PC-3 (cell line): ENCODE measurements around the gene CBFA2T3. TPM values are rescaled to one million over a fixed set of nuclear protein-coding genes. Genes with fewer than 3 reads are reported as not detected.
"Not testable (repeated sequence)": the region's sequence is repeated elsewhere in the genome, so short reads cannot be mapped to it uniquely, and the experiment has no call there.

Experiments
- ATAC-seq: fragments of 200-7000 bp; cut with Tn5 transposase; 2 replicates; pipeline ENCODE4 v1.9.1; 2020; ENCODE audit warnings: mild to moderate bottlenecking, moderate library complexity
- BruUV-seq: library from RNA; stranded (reverse); fragments of 400-500 nt; replicated peaks from 2 replicates; lab custom pipeline; 2021; lab: Mats Ljungman, UMichigan
- CTCF ChIA-PET: fragments of 300-600 bp; sonication (Branson Sonifier 250); formaldehyde crosslinking; loops from one replicate; lab custom pipeline; 2022; ENCODE audit warnings: antibody characterized with exemption; lab: Charles Lee
- POLR2A ChIA-PET: fragments of 300-600 bp; sonication (Branson Sonifier 250); formaldehyde crosslinking; loops from one replicate; lab custom pipeline; 2022; ENCODE audit warnings: antibody characterized with exemption; ENCODE audit not compliant: unreplicated experiment; lab: Charles Lee
- DNase-seq: peaks from one replicate; pipeline ENCODE4 v3.0.0-alpha.2; 2015
- H2AFZ ChIP-seq: fragments of 300-600 bp; sonication (generic); 2 replicates; pipeline ENCODE4 v1.6.0; 2016; ENCODE audit warnings: antibody characterized with exemption, low read length
- H3F3A ChIP-seq: fragments of 300-600 bp; sonication (generic); one replicate; pipeline ENCODE4 v1.6.0; 2017; ENCODE audit warnings: antibody characterized with exemption, low read length, control low read depth, mild to moderate bottlenecking; ENCODE audit not compliant: unreplicated experiment
- H3K27ac ChIP-seq: fragments of 300-600 bp; sonication (generic); 2 replicates; pipeline ENCODE4 v1.5.1; 2016; ENCODE audit warnings: mild to moderate bottlenecking, low read length
- H3K27me3 ChIP-seq: fragments of 300-600 bp; sonication (generic); 2 replicates; pipeline ENCODE4 v1.6.1; 2016; ENCODE audit warnings: low read length, mixed read lengths
- H3K36me3 ChIP-seq: fragments of 300-600 bp; sonication (generic); 2 replicates; pipeline ENCODE4 v1.6.1; 2016; ENCODE audit warnings: low read depth, mixed run types, low read length, mixed read lengths
- H3K4me1 ChIP-seq: fragments of 300-600 bp; sonication (generic); 2 replicates; pipeline ENCODE4 v1.5.1; 2016; ENCODE audit warnings: low read length; ENCODE audit not compliant: insufficient read depth
- H3K4me2 ChIP-seq: fragments of 300-600 bp; sonication (generic); 2 replicates; pipeline ENCODE4 v1.6.0; 2016; ENCODE audit warnings: low read length
- H3K4me3 ChIP-seq: fragments of 300-600 bp; sonication (generic); 2 replicates; pipeline ENCODE4 v1.5.1; 2016; ENCODE audit warnings: mild to moderate bottlenecking, low read length, mixed read lengths
- H3K79me2 ChIP-seq: fragments of 300-600 bp; sonication (generic); 2 replicates; pipeline ENCODE4 v1.6.1; 2017; ENCODE audit warnings: low read length, mixed read lengths
- H3K9ac ChIP-seq: fragments of 300-600 bp; sonication (generic); 2 replicates; pipeline ENCODE4 v1.6.0; 2016; ENCODE audit warnings: mild to moderate bottlenecking, low read length
- H3K9me2 ChIP-seq: fragments of 300-600 bp; sonication (generic); replicated peaks from 2 replicates; pipeline ENCODE4 v1.6.1; 2016; ENCODE audit warnings: mixed run types, low read length, mixed read lengths
- H3K9me3 ChIP-seq: fragments of 300-600 bp; sonication (generic); 2 replicates; pipeline ENCODE4 v1.6.1; 2016; ENCODE audit warnings: low read length, mixed read lengths
- H4K20me1 ChIP-seq: fragments of 300-600 bp; sonication (generic); 2 replicates; pipeline ENCODE4 v1.6.1; 2016; ENCODE audit warnings: low read length, mixed read lengths
- EZH2 ChIP-seq: fragments of 300-600 bp; sonication (generic); IDR thresholded peaks from one replicate; pipeline ENCODE4 v1.6.1; 2017; ENCODE audit warnings: antibody characterized with exemption, mild to moderate bottlenecking, low read length; ENCODE audit not compliant: unreplicated experiment
- EZH2phosphoT487 ChIP-seq: fragments of 300-600 bp; sonication (generic); IDR thresholded peaks from 2 replicates; pipeline ENCODE4 v1.6.1; 2018; ENCODE audit warnings: mild to moderate bottlenecking, antibody characterized with exemption, low read length, borderline replicate concordance
- intact Hi-C: fragments of 100-400 bp; cut with micrococcal nuclease; formaldehyde crosslinking; loops from 2 replicates; pipeline ENCODE4 v1.9.0; 2023
- total RNA-seq: library from RNA; depleted of rRNA; stranded (reverse); fragments of >200 nt; gene quantifications from 2 replicates; pipeline ENCODE4 v1.2.3, GENCODE V29; 2014
- TF ChIP-seq, protein P1 (sequence below): fragments of 300-600 bp; sonication (generic); conservative IDR thresholded peaks from 2 replicates; pipeline ENCODE4 v1.5.1; 2017; ENCODE audit warnings: antibody characterized with exemption, low read depth, mild to moderate bottlenecking, low read length

The CBFA2T3 gene
- total RNA-seq, 1 experiment from 2014 or later = not detected

- no peak for ATAC-seq
- H4K20me1 ChIP-seq = no peaks in the 10 kb centered on the region
- no peak for TF ChIP-seq EZH2phosphoT487
- TF ChIP-seq, protein P1, sequence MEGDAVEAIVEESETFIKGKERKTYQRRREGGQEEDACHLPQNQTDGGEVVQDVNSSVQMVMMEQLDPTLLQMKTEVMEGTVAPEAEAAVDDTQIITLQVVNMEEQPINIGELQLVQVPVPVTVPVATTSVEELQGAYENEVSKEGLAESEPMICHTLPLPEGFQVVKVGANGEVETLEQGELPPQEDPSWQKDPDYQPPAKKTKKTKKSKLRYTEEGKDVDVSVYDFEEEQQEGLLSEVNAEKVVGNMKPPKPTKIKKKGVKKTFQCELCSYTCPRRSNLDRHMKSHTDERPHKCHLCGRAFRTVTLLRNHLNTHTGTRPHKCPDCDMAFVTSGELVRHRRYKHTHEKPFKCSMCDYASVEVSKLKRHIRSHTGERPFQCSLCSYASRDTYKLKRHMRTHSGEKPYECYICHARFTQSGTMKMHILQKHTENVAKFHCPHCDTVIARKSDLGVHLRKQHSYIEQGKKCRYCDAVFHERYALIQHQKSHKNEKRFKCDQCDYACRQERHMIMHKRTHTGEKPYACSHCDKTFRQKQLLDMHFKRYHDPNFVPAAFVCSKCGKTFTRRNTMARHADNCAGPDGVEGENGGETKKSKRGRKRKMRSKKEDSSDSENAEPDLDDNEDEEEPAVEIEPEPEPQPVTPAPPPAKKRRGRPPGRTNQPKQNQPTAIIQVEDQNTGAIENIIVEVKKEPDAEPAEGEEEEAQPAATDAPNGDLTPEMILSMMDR = no peak
- H3K4me1 ChIP-seq = no peaks in the 10 kb centered on the region
- intact Hi-C loops = no loop called here
- H3K27me3 ChIP-seq = no peaks in the 10 kb centered on the region
- no peaks in the 10 kb centered on the region for H3K9me3 ChIP-seq
- no peak for DNase-seq
- H3K36me3 ChIP-seq = no peaks in the 10 kb centered on the region
- H3K4me3 ChIP-seq = no peak overlapping the region
- H3F3A ChIP-seq = no peaks in the 10 kb centered on the region
- ChIA-PET CTCF (no interaction called here), POLR2A (no interaction called here)
- no peak overlapping the region for H3K9ac ChIP-seq
- H2AFZ ChIP-seq = no peak overlapping the region
- no peak overlapping the region for H3K27ac ChIP-seq
- H3K79me2 ChIP-seq = no peaks in the 10 kb centered on the region
- no TSS peak for BruUV-seq
- no peak overlapping the region for H3K4me2 ChIP-seq
- H3K9me2 ChIP-seq = no peaks in the 10 kb centered on the region
Observed at GRCh38 chr16:88893127-88893968, 83.7 kb downstream of the CBFA2T3 start.

DNA sequence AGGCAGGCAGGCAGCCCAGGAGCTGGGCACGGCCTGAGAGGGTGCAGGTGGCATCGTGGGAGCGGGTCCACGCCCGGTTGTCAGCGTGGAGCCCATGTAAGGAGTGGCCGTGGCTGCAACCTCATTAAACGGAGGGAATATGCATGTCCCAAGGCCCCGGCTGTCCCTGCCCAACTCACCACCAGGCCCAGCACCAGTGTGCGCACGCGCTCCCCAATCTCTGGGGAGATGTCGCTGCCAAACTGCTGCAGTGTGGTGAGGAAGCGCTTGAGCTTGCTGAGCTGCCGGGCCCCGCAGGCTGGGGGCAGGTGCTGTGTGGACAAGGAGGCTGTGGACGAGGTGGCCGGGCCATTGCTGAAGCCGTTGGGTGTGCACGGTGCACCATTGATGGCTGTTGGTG lies 84.9 kb downstream of the CBFA2T3 start:
- no peaks in the 10 kb centered on the region for H3K79me2 ChIP-seq
- H4K20me1 ChIP-seq = no peaks in the 10 kb centered on the region
- H3K4me1 ChIP-seq = no peaks in the 10 kb centered on the region
- no peaks in the 10 kb centered on the region for H3K9me2 ChIP-seq
- no peak overlapping the region for H2AFZ ChIP-seq
- H3K36me3 ChIP-seq = no peaks in the 10 kb centered on the region
- no peaks in the 10 kb centered on the region for H3K27me3 ChIP-seq
- H3K9ac ChIP-seq = no peak overlapping the region
- no peak overlapping the region for H3K27ac ChIP-seq
- CTCF ChIA-PET = no interaction called here
- ATAC-seq = no peak
- no peaks in the 10 kb centered on the region for H3K9me3 ChIP-seq
- POLR2A ChIA-PET = no interaction called here
- intact Hi-C loops = no loop called here
- no peak overlapping the region for H3K4me2 ChIP-seq
- TF ChIP-seq EZH2 (no peak), EZH2phosphoT487 (no peak)
- TF ChIP-seq, protein P1 = no peak
- no peak overlapping the region for H3K4me3 ChIP-seq
- no peak for DNase-seq
- BruUV-seq = no TSS peak
- no peaks in the 10 kb centered on the region for H3F3A ChIP-seq

GRCh38 chr16:88891083-88891482 lies 85.9 kb downstream of the CBFA2T3 start:
- ATAC-seq = no peak
- no peaks in the 10 kb centered on the region for H3F3A ChIP-seq
- no peaks in the 10 kb centered on the region for H3K4me1 ChIP-seq
- H3K9me3 ChIP-seq = no peaks in the 10 kb centered on the region
- H3K36me3 ChIP-seq = no peaks in the 10 kb centered on the region
- H3K27ac ChIP-seq = no peak overlapping the region
- ChIA-PET CTCF (no interaction called here), POLR2A (no interaction called here)
- no peak overlapping the region for H3K4me2 ChIP-seq
- no peaks in the 10 kb centered on the region for H3K79me2 ChIP-seq
- no peak overlapping the region for H3K9ac ChIP-seq
- BruUV-seq = no TSS peak
- H3K27me3 ChIP-seq = no peaks in the 10 kb centered on the region
- no peak for DNase-seq
- H3K9me2 ChIP-seq = no peaks in the 10 kb centered on the region
- no peak overlapping the region for H2AFZ ChIP-seq
- H4K20me1 ChIP-seq = no peaks in the 10 kb centered on the region
- TF ChIP-seq EZH2phosphoT487 = no peak
- TF ChIP-seq EZH2 = no peak
- TF ChIP-seq, protein P1 = no peak
- intact Hi-C loops = no loop called here
- H3K4me3 ChIP-seq = no peak overlapping the region

- H3K4me2 ChIP-seq, H3K27me3 ChIP-seq, BruUV-seq, POLR2A ChIA-PET, H3K9ac ChIP-seq, H3K79me2 ChIP-seq, H3K9me3 ChIP-seq, H3K36me3 ChIP-seq, H2AFZ ChIP-seq, H3K4me1 ChIP-seq, DNase-seq, intact Hi-C loops, H3K9me2 ChIP-seq, ATAC-seq, CTCF ChIA-PET, H3K27ac ChIP-seq, H3K4me3 ChIP-seq, H4K20me1 ChIP-seq, H3F3A ChIP-seq: not testable (repeated sequence)
Observed at GRCh38 chr16:88889702-88890352, 87.2 kb downstream of the CBFA2T3 start.
